CMK (cell line): ENCODE results near the gene NEMP2.

ENCODE experiments used
- DNase-seq: peaks from one replicate; pipeline ENCODE4 v3.0.0-alpha.2; 2010; ENCODE audit warnings: low read depth

The NEMP2 gene

GRCh38 chr2:190554357-190555006 lies 20.0 kb upstream of the NEMP2 start:
- no peak for DNase-seq

GRCh38 chr2:190553254-190553653 lies 18.7 kb upstream of the NEMP2 start:
- no peak for DNase-seq

- no peak for DNase-seq
Measured at GRCh38 chr2:190551928-190552327, 17.4 kb upstream of the NEMP2 start.

GRCh38 chr2:190550137-190550536 lies 15.6 kb upstream of the NEMP2 start:
- no peak for DNase-seq

GRCh38 chr2:190547886-190548285 lies 13.4 kb upstream of the NEMP2 start:
- DNase-seq, result no peak

GRCh38 chr2:190546734-190547133 lies 12.2 kb upstream of the NEMP2 start:
- no peak for DNase-seq

- DNase-seq, result no peak
Measured at GRCh38 chr2:190545555-190546385, 11.2 kb upstream of the NEMP2 start.

GRCh38 chr2:190545093-190545492 lies 10.6 kb upstream of the NEMP2 start:
- DNase-seq, result no peak

- no peak for DNase-seq
Measured at GRCh38 chr2:190540048-190540447, 5.5 kb upstream of the NEMP2 start.

GRCh38 chr2:190538201-190538600 lies 3.7 kb upstream of the NEMP2 start:
- DNase-seq, result no peak

GRCh38 chr2:190537765-190538164 lies 3.2 kb upstream of the NEMP2 start:
- no peak for DNase-seq

- no peak for DNase-seq
Measured at GRCh38 chr2:190535586-190535985, 1.1 kb upstream of the NEMP2 start.

- DNase-seq, result no peak
Measured at GRCh38 chr2:190535121-190535439, 558 bp upstream of the NEMP2 start.

- DNase-seq, result no peak
Measured at GRCh38 chr2:190533968-190534309, 583 bp downstream of the NEMP2 start.

GRCh38 chr2:190533175-190533967 lies 1.2 kb downstream of the NEMP2 start:
- no peak for DNase-seq

GRCh38 chr2:190532581-190532980 lies 1.9 kb downstream of the NEMP2 start:
- no peak for DNase-seq

- DNase-seq, result no peak
Measured at GRCh38 chr2:190530248-190530900, 4.1 kb downstream of the NEMP2 start.

GRCh38 chr2:190529486-190530247 lies 4.9 kb downstream of the NEMP2 start:
- no peak for DNase-seq

- DNase-seq, result no peak
Measured at GRCh38 chr2:190528521-190529001, 6.0 kb downstream of the NEMP2 start.

- no peak for DNase-seq
Measured at GRCh38 chr2:190527918-190528317, 6.6 kb downstream of the NEMP2 start.

- DNase-seq, result no peak
Measured at GRCh38 chr2:190527214-190527613, 7.3 kb downstream of the NEMP2 start.
